Common myeloid progenitor, CD34-positive (primary cell): ENCODE measurements around the gene RUNX1.
A peak's percentile ranks its signal among the peaks of the same experiment; 100 is the strongest.

Experiments used
- CTCF ChIA-PET: fragments of 350-600 bp; sonication (Branson Sonifier 250); formaldehyde crosslinking; loops from one replicate; lab custom pipeline; 2021; ENCODE audit warnings: antibody characterized with exemption; lab: Charles Lee
- POLR2A ChIA-PET: fragments of 350-600 bp; sonication (Branson Sonifier 250); formaldehyde crosslinking; loops from one replicate; lab custom pipeline; 2021; ENCODE audit warnings: antibody characterized with exemption; lab: Charles Lee
- DNase-seq, 3 donors: peaks; one replicate each; pipeline versions ENCODE4 v3.0.0 to v3.0.0-alpha.2; 2013
- H3K27ac ChIP-seq, 2 experiments: 1 replicate in 1 of 2; 2 replicates in 1 of 2; pipeline ENCODE4 v1.7.0; 2013; ENCODE audit warnings: inconsistent platforms in 2 of 2, low read length in 2 of 2, mild to moderate bottlenecking in 2 of 2, low read depth in 1 of 2, moderate library complexity in 1 of 2; ENCODE audit not compliant: severe bottlenecking in 2 of 2, insufficient read depth in 1 of 2, poor library complexity in 1 of 2
- H3K27me3 ChIP-seq, 5 experiments: replicated peaks in 2 of 5; 1 replicate in 3 of 5; 2 replicates in 2 of 5; pipeline versions ENCODE4 v1.6.1 to v1.7.0; 2013; ENCODE audit warnings: low read length in 4 of 5, mild to moderate bottlenecking in 2 of 5, moderate library complexity in 2 of 5, inconsistent platforms in 1 of 5; ENCODE audit not compliant: insufficient read depth in 5 of 5, control insufficient read depth in 4 of 5
- H3K36me3 ChIP-seq, 4 experiments: 1 replicate in 2 of 4; 2 replicates in 2 of 4; pipeline versions ENCODE4 v1.6.1 to v1.7.0; 2013; ENCODE audit warnings: low read length in 3 of 4, control low read depth in 1 of 4, mild to moderate bottlenecking in 1 of 4; ENCODE audit not compliant: control insufficient read depth in 4 of 4, insufficient read depth in 4 of 4
- H3K4me1 ChIP-seq, 4 experiments: 1 replicate in 3 of 4; 2 replicates in 1 of 4; pipeline versions ENCODE4 v1.6.1 to v1.7.1; 2013; ENCODE audit warnings: low read length in 3 of 4, mild to moderate bottlenecking in 3 of 4, control low read depth in 1 of 4, inconsistent platforms in 1 of 4, moderate library complexity in 1 of 4; ENCODE audit not compliant: control insufficient read depth in 4 of 4, insufficient read depth in 4 of 4; ENCODE audit errors: control extremely low read depth in 1 of 4
- H3K4me3 ChIP-seq, 7 experiments: 1 replicate in 4 of 7; 2 replicates in 3 of 7; pipeline versions ENCODE4 v1.5.1 to v1.7.0; 2013; ENCODE audit warnings: mild to moderate bottlenecking in 7 of 7, low read length in 6 of 7, moderate library complexity in 6 of 7, inconsistent platforms in 2 of 7, low read depth in 2 of 7, control low read depth in 1 of 7; ENCODE audit not compliant: insufficient read depth in 4 of 7, control insufficient read depth in 1 of 7; ENCODE audit errors: extremely low read depth in 1 of 7
- H3K9me3 ChIP-seq, 5 experiments: 1 replicate in 4 of 5; 2 replicates in 1 of 5; pipeline versions ENCODE4 v1.6.1 to v1.7.1; 2013; ENCODE audit warnings: low read length in 4 of 5, mild to moderate bottlenecking in 2 of 5, inconsistent platforms in 1 of 5, low read depth in 1 of 5, moderate library complexity in 1 of 5; ENCODE audit not compliant: control insufficient read depth in 4 of 5, insufficient read depth in 2 of 5; ENCODE audit errors: control extremely low read depth in 1 of 5
- WGBS: methylation state at CpG from one replicate; pipeline ENCODE4 v1.1.5; 2013; ENCODE audit not compliant: insufficient coverage; 5-methylcytosine and 5-hydroxymethylcytosine counted together

RUNX1 gene

GRCh38 chr21:35051287-35051818 is 2.3 kb upstream of the RUNX1 start:
- H3K4me3 ChIP-seq = peak overlapping the region in 3 of 7 experiments; percentile 11 to 32 (median 21)
- no peaks in the 10 kb centered on the region for H3K9me3 ChIP-seq
- POLR2A ChIA-PET = interaction anchor here (0.9 to 2.1 kb wide), 4 partner anchors 13 to 348 kb away, joined by 3 to 10 read pairs (median 6); no protein-coding TSS in a partner anchor
- H3K4me1 ChIP-seq = peaks cover 22 to 53% (median 41%) of the 10 kb centered on the region in 4 experiments
- 0% methylated on average over 12 of the region's 12 CpGs for WGBS
- H3K36me3 ChIP-seq = no peaks in the 10 kb centered on the region
- no peaks in the 10 kb centered on the region for H3K27me3 ChIP-seq
- H3K27ac ChIP-seq = peak overlapping the region in 1 of 2 experiments; percentile 55
- DNase-seq = peak; percentile 94 to 98 (median 98)
- CTCF ChIA-PET = interaction anchor here (0.7 to 4.5 kb wide), 31 partner anchors 13 to 1036 kb away, joined by 3 to 32 read pairs (median 3); no protein-coding TSS in a partner anchor

- CTCF ChIA-PET = interaction anchor here (0.7 to 4.5 kb wide), 29 partner anchors 12 to 1037 kb away, joined by 3 to 32 read pairs (median 4); no protein-coding TSS in a partner anchor
- peak overlapping the region in 4 of 7 experiments; percentile 32 to 96 (median 63) for H3K4me3 ChIP-seq
- POLR2A ChIA-PET = interaction anchor here (0.6 to 2.1 kb wide), 5 partner anchors 12 to 349 kb away, joined by 3 to 10 read pairs (median 5); no protein-coding TSS in a partner anchor
- WGBS = 69% methylated on average over 6 of the region's 15 CpGs
- no peaks in the 10 kb centered on the region for H3K9me3 ChIP-seq
- H3K27ac ChIP-seq = peak overlapping the region in 1 of 2 experiments; percentile 55
- H3K36me3 ChIP-seq = peaks cover 0 to 3% (median 1%) of the 10 kb centered on the region in 4 experiments
- peak in 2 of 3 donors; percentile 9 to 40 for DNase-seq
- peaks cover 30 to 60% (median 46%) of the 10 kb centered on the region in 4 experiments for H3K4me1 ChIP-seq
- H3K27me3 ChIP-seq = no peaks in the 10 kb centered on the region
Measured at GRCh38 chr21:35050348-35051286, 1.5 kb upstream of the RUNX1 start.

GRCh38 chr21:35048183-35048601 is 910 bp downstream of the RUNX1 start:
- H3K36me3 ChIP-seq = peaks cover under 1 to 24% (median 17%) of the 10 kb centered on the region in 4 experiments
- H3K9me3 ChIP-seq = no peaks in the 10 kb centered on the region
- ChIA-PET POLR2A (interaction anchor here (0.7 to 3.8 kb wide), 10 partner anchors 16 to 166 kb away, joined by 3 to 58 read pairs (median 6); no protein-coding TSS in a partner anchor), CTCF (interaction anchor here (0.8 to 3.2 kb wide), 25 partner anchors 8 to 567 kb away, joined by 3 to 46 read pairs (median 5); no protein-coding TSS in a partner anchor)
- H3K27ac ChIP-seq = peak overlapping the region; percentile 76 to 88
- H3K4me1 ChIP-seq = peaks cover 53 to 78% (median 67%) of the 10 kb centered on the region in 4 experiments
- WGBS = 0% methylated on average over 3 of the region's 6 CpGs
- peak overlapping the region; percentile 83 to 99 (median 96) for H3K4me3 ChIP-seq
- H3K27me3 ChIP-seq = no peaks in the 10 kb centered on the region
- DNase-seq = peak in 1 of 3 donors; percentile 34

GRCh38 chr21:35046880-35047229 is 2.2 kb downstream of the RUNX1 start:
- CTCF ChIA-PET = interaction anchor here (0.7 to 3.2 kb wide), 17 partner anchors 11 to 351 kb away, joined by 3 to 46 read pairs (median 7); no protein-coding TSS in a partner anchor
- peaks cover 4 to 38% (median 28%) of the 10 kb centered on the region in 4 experiments for H3K36me3 ChIP-seq
- peak overlapping the region; percentile 76 to 88 for H3K27ac ChIP-seq
- peak overlapping the region; percentile 64 to 99 (median 96) for H3K4me3 ChIP-seq
- H3K4me1 ChIP-seq = peaks cover 54 to 83% (median 74%) of the 10 kb centered on the region in 4 experiments
- DNase-seq = no peak
- 0% methylated on average over 7 of the region's 8 CpGs for WGBS
- no peaks in the 10 kb centered on the region for H3K9me3 ChIP-seq
- POLR2A ChIA-PET = interaction anchor here (0.6 to 3.8 kb wide), 12 partner anchors 10 to 1567 kb away, joined by 3 to 58 read pairs (median 4); partner anchors contain the start of gene TMEM50B
- H3K27me3 ChIP-seq = no peaks in the 10 kb centered on the region

GRCh38 chr21:35046263-35046624 is 2.9 kb downstream of the RUNX1 start:
- peak overlapping the region; percentile 76 to 88 for H3K27ac ChIP-seq
- no peaks in the 10 kb centered on the region for H3K27me3 ChIP-seq
- no peak for DNase-seq
- ChIA-PET POLR2A (interaction anchor here (1.2 to 3.8 kb wide), 5 partner anchors 19 to 159 kb away, joined by 4 to 58 read pairs (median 26); no protein-coding TSS in a partner anchor), CTCF (interaction anchor here (1.1 to 3.2 kb wide), 8 partner anchors 11 to 351 kb away, joined by 3 to 46 read pairs (median 12); no protein-coding TSS in a partner anchor)
- peak overlapping the region; percentile 48 to 99 (median 96) for H3K4me3 ChIP-seq
- H3K9me3 ChIP-seq = no peaks in the 10 kb centered on the region
- whole genome bisulfite sequencing = 2% methylated on average over 6 of the region's 6 CpGs
- H3K36me3 ChIP-seq = peaks cover 4 to 39% (median 28%) of the 10 kb centered on the region in 4 experiments
- H3K4me1 ChIP-seq = peaks cover 50 to 83% (median 75%) of the 10 kb centered on the region in 4 experiments

- Histone ChIP-seq H3K4me1 (peaks cover 48 to 83% (median 75%) of the 10 kb centered on the region in 4 experiments), H3K27me3 (no peaks in the 10 kb centered on the region), H3K27ac (peak overlapping the region; percentile 76 to 88), H3K36me3 (peaks cover 4 to 45% (median 28%) of the 10 kb centered on the region in 4 experiments), H3K4me3 (peak overlapping the region; percentile 48 to 99 (median 96)), H3K9me3 (no peaks in the 10 kb centered on the region)
- ChIA-PET POLR2A (interaction anchor here (0.8 to 3.8 kb wide), 5 partner anchors 18 to 159 kb away, joined by 3 to 58 read pairs (median 26); no protein-coding TSS in a partner anchor), CTCF (interaction anchor here (1.1 to 3.2 kb wide), 8 partner anchors 10 to 352 kb away, joined by 3 to 46 read pairs (median 12); no protein-coding TSS in a partner anchor)
- 11% methylated on average over 17 of the region's 17 CpGs for WGBS
- DNase-seq = peak in 2 of 3 donors; percentile 81 to 85
Measured at GRCh38 chr21:35045542-35046262, 3.4 kb downstream of the RUNX1 start.
